K562 (cell line): Measurements from ENCODE around the gene TMEM117. TPM values are rescaled to one million over a fixed set of nuclear protein-coding genes. Genes with fewer than 3 reads are reported as not detected.

Source experiments
- CBX3 ChIP-seq, 2 experiments: IDR thresholded peaks; 1 replicate in 1 of 2; 2 replicates in 1 of 2; pipeline ENCODE4 v1.6.1; 2012; ENCODE audit warnings: inconsistent platforms in 2 of 2, low read length in 2 of 2, borderline replicate concordance in 1 of 2, control low read depth in 1 of 2
- HBP1 ChIP-seq: fragments of 450-650 bp; formaldehyde crosslinking; IDR thresholded peaks from 2 replicates; pipeline ENCODE4 v1.4.0; 2022; ENCODE audit warnings: missing genetic modification characterization
- HDGF ChIP-seq: fragments of 450-650 bp; IDR thresholded peaks from 2 replicates; pipeline ENCODE4 v1.6.1; 2016
- HMGN3 ChIP-seq: IDR thresholded peaks from 2 replicates; pipeline ENCODE4 v1.6.1; 2011; ENCODE audit warnings: borderline replicate concordance, low read depth, mild to moderate bottlenecking, mixed read lengths, low read length; ENCODE audit not compliant: insufficient read length; ENCODE audit errors: extremely low read depth
- MYNN ChIP-seq, 2 experiments: sonication (generic); formaldehyde crosslinking in 1 of 2; IDR thresholded peaks; 2 replicates each; pipeline versions ENCODE4 v1.5.0 to v1.6.1; 2016 to 2020; ENCODE audit warnings: antibody characterized with exemption in 1 of 2, missing genetic modification reagents in 1 of 2
- NR0B1 ChIP-seq: fragments of 450-650 bp; IDR thresholded peaks from one replicate; pipeline ENCODE4 v1.6.1; 2018; ENCODE audit warnings: mild to moderate bottlenecking, moderate library complexity; ENCODE audit not compliant: partially characterized antibody
- NR2C2 ChIP-seq, 2 experiments: fragments of 200-800 bp in 1 of 2; sonication (Bioruptor generic) in 1 of 2; sonication (generic) in 1 of 2; formaldehyde crosslinking in 1 of 2; IDR thresholded peaks; 2 replicates each; pipeline versions ENCODE4 v1.6.1 to v1.8.0; 2016 to 2022; ENCODE audit warnings: mild to moderate bottlenecking in 1 of 2, missing compliant biosample characterization in 1 of 2, missing genetic modification characterization in 1 of 2, missing genetic modification reagents in 1 of 2
- SREBF2 ChIP-seq: sonication (generic); formaldehyde crosslinking; IDR thresholded peaks from 2 replicates; pipeline ENCODE4 v1.4.0; 2020; ENCODE audit warnings: mild to moderate bottlenecking, missing genetic modification reagents
- THAP12 ChIP-seq: fragments of 250-450 bp; sonication (Bioruptor Pico); IDR thresholded peaks from 2 replicates; pipeline ENCODE4 v1.9.0; 2021; ENCODE audit warnings: mild to moderate bottlenecking, inconsistent platforms
- ZBTB43 ChIP-seq: sonication (generic); formaldehyde crosslinking; IDR thresholded peaks from 2 replicates; pipeline ENCODE4 v1.8.0; 2023; ENCODE audit warnings: mild to moderate bottlenecking, missing genetic modification reagents
- ZHX1 ChIP-seq: fragments of 150-350 bp; conservative IDR thresholded peaks from 2 replicates; pipeline ENCODE4 v1.6.1; 2014; ENCODE audit warnings: low read length
- ZNF668 ChIP-seq: fragments of 250-450 bp; sonication (Bioruptor Pico); IDR thresholded peaks from 2 replicates; pipeline ENCODE4 v1.8.0; 2022; ENCODE audit warnings: mild to moderate bottlenecking, inconsistent platforms
- ZNF778 ChIP-seq: fragments of 450-650 bp; formaldehyde crosslinking; IDR thresholded peaks from 2 replicates; pipeline ENCODE4 v1.4.0; 2020; ENCODE audit warnings: mild to moderate bottlenecking, moderate library complexity
- ZNF780A ChIP-seq: fragments of 250-450 bp; sonication (Bioruptor Pico); IDR thresholded peaks from 2 replicates; pipeline ENCODE4 v1.5.0; 2021; ENCODE audit warnings: mild to moderate bottlenecking
- polyA plus RNA-seq, 8 experiments: library from polyadenylated mRNA; depleted of rRNA in 4 of 8; stranded (reverse) in 5 of 8; unstranded in 3 of 8; fragments of >200 nt; fragmentation: Nextera tagmentation in 2 of 8; fragmentation: Illumina TruSeq in 1 of 8; extraction: Ambion mirVana in 2 of 8; extraction: Trizol in 1 of 8; gene quantifications; 2 replicates each; pipeline versions ENCODE4 v1.2.1 to v1.2.3, GENCODE V29; 2011 to 2014; ENCODE audit warnings: inconsistent platforms in 1 of 8, missing spikeins in 1 of 8
- total RNA-seq, 7 experiments: library from RNA; depleted of rRNA in 6 of 7; stranded (reverse); fragments of >200 nt in 6 of 7; fragmentation: Illumina TruSeq in 2 of 7; extraction: Trizol in 2 of 7; gene quantifications; 2 replicates each; pipeline versions ENCODE4 v1.2.1 to v1.2.3, GENCODE V29; 2011 to 2021; ENCODE audit warnings: low replicate concordance in 1 of 7

TMEM117 gene
- total and polyA plus RNA-seq, 9 of the 15 experiments (the other 6 are each of a cell fraction or from before 2014, with no cell fraction given): 0.31 to 2.8 (median 1.0) TPM

GRCh38 chr12:43805860-43806736 lies 29.8 kb upstream of the TMEM117 start, which contains the start of gene TWF1 (continued):
- TF ChIP-seq THAP12 (CRISPR knock-in tag) (peak; percentile 42; the same call in 1 of the 2 replicates), NR0B1 (no peak), SREBF2 (CRISPR knock-in tag) (no peak), ZNF668 (CRISPR knock-in tag) (no peak), HDGF (no peak), CBX3 (IDR thresholded peaks at IDR 0.05; ENCODE audit: borderline replicate concordance in 1 of 2, low read length in 2 of 2) (no peak), ZNF778 (CRISPR knock-in tag) (no peak), ZHX1 (no peak), NR2C2 (CRISPR knock-in tag; IDR thresholded peaks at IDR 0.05) (no peak), NR2C2 (tag; IDR thresholded peaks at IDR 0.05) (peak; percentile 84), ZNF780A (CRISPR knock-in tag) (no peak), HBP1 (no peak), ZBTB43 (CRISPR knock-in tag) (no peak), HMGN3 (peak; percentile 71), MYNN (IDR thresholded peaks at IDR 0.05) (no peak), MYNN (CRISPR knock-in tag; IDR thresholded peaks at IDR 0.05) (no peak)
